ENCODE measurements around the gene OR13G1.

DNA sequence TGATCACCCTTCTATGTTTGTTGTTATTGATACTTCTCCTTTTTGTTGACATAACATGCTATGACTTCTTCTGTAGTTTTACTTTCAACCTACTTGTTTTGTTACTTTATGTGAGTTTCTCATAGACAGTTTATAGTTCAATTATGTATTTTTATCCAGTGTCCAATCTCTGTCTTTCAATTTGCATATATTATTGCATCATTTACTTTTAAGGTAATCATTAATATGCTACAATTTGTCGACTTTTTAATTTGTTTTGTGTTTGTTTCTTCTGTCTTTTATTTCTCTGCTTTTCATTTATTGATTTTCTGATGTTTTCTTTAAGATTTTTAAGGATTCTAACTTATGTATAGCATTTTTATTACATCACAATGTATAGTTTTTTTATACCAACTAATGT lies 10.3 kb downstream of the OR13G1 start:
- TF ChIP-seq POLR2A (IDR thresholded peaks at IDR 0.05) (no peak), CTCF (IDR thresholded peaks at IDR 0.05) (no peak)
